Measurements from ENCODE around the gene MTHFD1L. TPM values are rescaled to one million over a fixed set of nuclear protein-coding genes. Genes with fewer than 3 reads are reported as not detected.

Gene MTHFD1L
- total and polyA plus RNA-seq, 5 experiments from 2014 or later, result 3.8 to 20.1 (median 8.3) TPM

GRCh38 chr6:150908901-150909300 is 43.4 kb downstream of the MTHFD1L start:
- no peak for DNase-seq
- Mint-ChIP-seq H3K27me3 (no peaks in the 10 kb centered on the region), H3K27ac (no peak overlapping the region), H3K36me3 (peaks cover 14 to 21% (median 17%) of the 10 kb centered on the region in 3 donors), H3K9me3 (peaks cover 0 to 10% (median 0%) of the 10 kb centered on the region in 9 donors), H3K4me3 (no peak overlapping the region), H3K4me1 (no peaks in the 10 kb centered on the region)
- POLR2A ChIA-PET, result no interaction called here
- no peak for ATAC-seq

DNA sequence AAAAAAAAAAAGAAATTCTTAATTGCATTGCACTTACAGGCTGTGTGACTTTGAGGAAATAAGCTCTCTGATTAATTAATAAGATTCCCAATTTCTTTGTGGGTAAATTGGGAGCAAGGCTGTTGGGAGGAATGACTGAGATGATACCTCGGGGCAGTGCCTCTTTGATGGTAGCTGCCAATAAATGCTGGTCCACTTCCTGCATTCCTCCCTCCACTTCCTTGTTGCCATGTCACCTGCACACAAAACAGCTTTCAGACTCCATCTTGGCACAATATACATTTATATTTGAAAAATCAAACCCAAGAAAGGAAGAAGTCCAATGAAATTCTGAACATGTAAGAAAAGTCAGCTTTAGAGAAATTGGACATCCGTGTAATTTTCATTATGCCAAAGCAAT is 45.1 kb downstream of the MTHFD1L start:
- peaks cover 14 to 21% (median 16%) of the 10 kb centered on the region in 3 donors for H3K36me3 Mint-ChIP-seq
- ATAC-seq (no peak), DNase-seq (no peak)
- no peak overlapping the region for H3K27ac Mint-ChIP-seq
- no peaks in the 10 kb centered on the region for H3K27me3 Mint-ChIP-seq
- no peaks in the 10 kb centered on the region for H3K4me1 Mint-ChIP-seq
- H3K4me3 Mint-ChIP-seq, result no peak overlapping the region
- H3K9me3 Mint-ChIP-seq, result peaks cover 0 to 10% (median 0%) of the 10 kb centered on the region in 9 donors
- POLR2A ChIA-PET, result no interaction called here

GRCh38 chr6:150914372-150914771 is 48.9 kb downstream of the MTHFD1L start:
- ATAC-seq, result no peak
- POLR2A ChIA-PET, result no interaction called here
- peaks cover 0 to 10% (median 0%) of the 10 kb centered on the region in 9 donors for H3K9me3 Mint-ChIP-seq

GRCh38 chr6:150915131-150915879 is 49.8 kb downstream of the MTHFD1L start:
- ATAC-seq (no peak), DNase-seq (no peak)
- no peaks in the 10 kb centered on the region for H3K27me3 Mint-ChIP-seq
- no peak overlapping the region for H3K4me3 Mint-ChIP-seq
- no peaks in the 10 kb centered on the region for H3K4me1 Mint-ChIP-seq
- POLR2A ChIA-PET, result no interaction called here
- no peak overlapping the region for H3K27ac Mint-ChIP-seq
- peaks cover 0 to 10% (median 0%) of the 10 kb centered on the region in 9 donors for H3K9me3 Mint-ChIP-seq
- peaks cover 16 to 23% (median 22%) of the 10 kb centered on the region in 3 donors for H3K36me3 Mint-ChIP-seq

More at GRCh38 chr6:150914372-150914771, 48.9 kb downstream of the MTHFD1L start:
- Mint-ChIP-seq H3K27me3 (no peaks in the 10 kb centered on the region), H3K4me3 (no peak overlapping the region), H3K36me3 (peaks cover 13 to 19% (median 16%) of the 10 kb centered on the region in 3 donors), H3K27ac (no peak overlapping the region), H3K4me1 (no peaks in the 10 kb centered on the region)
- no peak for DNase-seq

- DNase-seq (no peak), ATAC-seq (no peak)
- Mint-ChIP-seq H3K4me3 (no peak overlapping the region), H3K9me3 (peaks cover 0 to 10% (median 0%) of the 10 kb centered on the region in 9 donors), H3K27me3 (no peaks in the 10 kb centered on the region), H3K36me3 (peaks cover 16 to 23% (median 19%) of the 10 kb centered on the region in 3 donors), H3K27ac (no peak overlapping the region), H3K4me1 (no peaks in the 10 kb centered on the region)
- POLR2A ChIA-PET, result no interaction called here
Measured at GRCh38 chr6:150915880-150916265, 50.4 kb downstream of the MTHFD1L start.

- Mint-ChIP-seq H3K4me1 (peaks cover 0 to under 1% (median 0%) of the 10 kb centered on the region in 4 donors), H3K9me3 (no peaks in the 10 kb centered on the region), H3K27me3 (no peaks in the 10 kb centered on the region), H3K4me3 (no peak overlapping the region), H3K27ac (no peak overlapping the region), H3K36me3 (peaks cover 11 to 34% (median 11%) of the 10 kb centered on the region in 3 donors)
- ATAC-seq (no peak), DNase-seq (no peak)
- POLR2A ChIA-PET, result no interaction called here
Measured at GRCh38 chr6:150919938-150920337, 54.4 kb downstream of the MTHFD1L start.

- DNase-seq (no peak), ATAC-seq (no peak)
- no peaks in the 10 kb centered on the region for H3K9me3 Mint-ChIP-seq
- H3K4me3 Mint-ChIP-seq, result no peak overlapping the region
- H3K4me1 Mint-ChIP-seq, result peaks cover 0 to 10% (median 0%) of the 10 kb centered on the region in 4 donors
- POLR2A ChIA-PET, result no interaction called here
- H3K27ac Mint-ChIP-seq, result no peak overlapping the region
- H3K27me3 Mint-ChIP-seq, result no peaks in the 10 kb centered on the region
- H3K36me3 Mint-ChIP-seq, result peaks cover 11 to 49% (median 17%) of the 10 kb centered on the region in 3 donors
Measured at GRCh38 chr6:150922137-150922536, 56.6 kb downstream of the MTHFD1L start.

- DNase-seq (no peak), ATAC-seq (no peak)
- H3K4me3 Mint-ChIP-seq, result no peak overlapping the region
- no peak overlapping the region for H3K27ac Mint-ChIP-seq
- H3K36me3 Mint-ChIP-seq, result peaks cover 8 to 44% (median 18%) of the 10 kb centered on the region in 3 donors
- POLR2A ChIA-PET, result no interaction called here
- H3K27me3 Mint-ChIP-seq, result no peaks in the 10 kb centered on the region
- no peaks in the 10 kb centered on the region for H3K9me3 Mint-ChIP-seq
- H3K4me1 Mint-ChIP-seq, result peaks cover 0 to 10% (median 0%) of the 10 kb centered on the region in 4 donors
Measured at GRCh38 chr6:150924808-150925589, 59.5 kb downstream of the MTHFD1L start.

- no peak for ATAC-seq
- peaks cover 0 to 10% (median 0%) of the 10 kb centered on the region in 4 donors for H3K4me1 Mint-ChIP-seq
- no peak for DNase-seq
- no peaks in the 10 kb centered on the region for H3K27me3 Mint-ChIP-seq
- H3K27ac Mint-ChIP-seq, result no peak overlapping the region
- H3K36me3 Mint-ChIP-seq, result peaks cover 6 to 41% (median 14%) of the 10 kb centered on the region in 3 donors
- H3K4me3 Mint-ChIP-seq, result no peak overlapping the region
- H3K9me3 Mint-ChIP-seq, result no peaks in the 10 kb centered on the region
- POLR2A ChIA-PET, result no interaction called here
Measured at GRCh38 chr6:150925590-150925928, 60.1 kb downstream of the MTHFD1L start.

GRCh38 chr6:150925976-150926375 is 60.5 kb downstream of the MTHFD1L start:
- no peaks in the 10 kb centered on the region for H3K9me3 Mint-ChIP-seq
- DNase-seq, result no peak
- no peak overlapping the region for H3K27ac Mint-ChIP-seq
- peaks cover 0 to 10% (median 0%) of the 10 kb centered on the region in 4 donors for H3K4me1 Mint-ChIP-seq
- H3K36me3 Mint-ChIP-seq, result peaks cover 6 to 41% (median 14%) of the 10 kb centered on the region in 3 donors
- ATAC-seq, result no peak
- POLR2A ChIA-PET, result no interaction called here
- H3K4me3 Mint-ChIP-seq, result no peak overlapping the region
- H3K27me3 Mint-ChIP-seq, result no peaks in the 10 kb centered on the region

GRCh38 chr6:150928882-150929281 is 63.4 kb downstream of the MTHFD1L start:
- H3K4me1 Mint-ChIP-seq, result peaks cover 0 to 10% (median 0%) of the 10 kb centered on the region in 4 donors
- H3K9me3 Mint-ChIP-seq, result no peaks in the 10 kb centered on the region
- DNase-seq (no peak), ATAC-seq (no peak)
- peaks cover 0 to 28% (median 14%) of the 10 kb centered on the region in 3 donors for H3K36me3 Mint-ChIP-seq
- POLR2A ChIA-PET, result interaction anchor here (0.6 to 0.7 kb wide), 2 partner anchors 372 to 376 kb away, joined by 3 read pairs; no protein-coding TSS in a partner anchor
- no peaks in the 10 kb centered on the region for H3K27me3 Mint-ChIP-seq
- H3K27ac Mint-ChIP-seq, result no peak overlapping the region
- H3K4me3 Mint-ChIP-seq, result no peak overlapping the region

DNA sequence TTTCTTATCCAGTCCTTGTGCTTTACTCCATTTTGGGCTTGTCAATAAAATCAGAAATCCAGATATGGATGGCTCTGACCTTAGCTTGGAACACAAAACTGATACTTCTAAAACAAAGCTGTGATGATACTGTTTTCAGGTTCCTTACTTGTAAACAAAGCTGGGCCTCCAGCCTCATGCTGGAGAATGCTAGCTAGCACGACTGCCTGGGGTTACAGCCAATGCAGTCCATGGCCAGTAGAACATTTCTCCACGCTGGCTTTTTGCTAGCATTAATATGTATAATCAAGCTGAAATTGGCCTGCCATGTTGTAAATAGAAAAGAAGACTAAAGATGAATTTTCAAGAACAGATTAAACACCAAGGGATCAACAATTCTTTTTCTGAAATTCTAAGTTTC is 63.9 kb downstream of the MTHFD1L start:
- Mint-ChIP-seq H3K4me1 (peaks cover 0 to 10% (median 0%) of the 10 kb centered on the region in 4 donors), H3K9me3 (no peaks in the 10 kb centered on the region), H3K27me3 (no peaks in the 10 kb centered on the region), H3K36me3 (peaks cover 0 to 33% (median 14%) of the 10 kb centered on the region in 3 donors), H3K4me3 (no peak overlapping the region), H3K27ac (no peak overlapping the region)
- no peak for DNase-seq
- no peak for ATAC-seq
- POLR2A ChIA-PET, result interaction anchor here (0.6 kb wide), 1 partner anchor 375 kb away, joined by 3 read pairs; no protein-coding TSS in a partner anchor

DNA sequence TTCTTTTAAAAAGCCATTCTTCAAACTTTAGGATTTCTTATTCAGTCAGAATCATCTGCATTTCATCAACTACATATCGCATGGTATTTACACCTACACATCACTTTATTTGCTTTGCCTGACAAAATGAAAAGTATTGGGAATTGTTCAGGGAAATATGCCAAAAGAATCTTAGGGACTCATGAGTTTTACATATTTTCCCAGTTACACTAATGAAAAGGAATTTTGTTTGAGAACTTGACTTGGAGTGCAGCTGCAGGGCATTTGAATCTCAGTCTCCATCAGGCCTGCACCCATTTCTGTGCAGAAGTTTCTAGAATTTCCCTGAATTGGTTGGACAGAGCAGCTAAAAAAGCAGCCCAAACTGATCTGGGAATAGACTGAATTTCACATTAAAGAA is 65.3 kb downstream of the MTHFD1L start:
- no peaks in the 10 kb centered on the region for H3K27me3 Mint-ChIP-seq

More for the DNA sequence above, 65.3 kb downstream of the MTHFD1L start:
- POLR2A ChIA-PET, result no interaction called here
- H3K9me3 Mint-ChIP-seq, result no peaks in the 10 kb centered on the region
- H3K27ac Mint-ChIP-seq, result no peak overlapping the region
- peaks cover 0 to 29% (median 13%) of the 10 kb centered on the region in 3 donors for H3K36me3 Mint-ChIP-seq
- DNase-seq, result no peak
- ATAC-seq, result no peak
- no peak overlapping the region for H3K4me3 Mint-ChIP-seq
- H3K4me1 Mint-ChIP-seq, result peaks cover 0 to 7% (median 0%) of the 10 kb centered on the region in 4 donors
